OCI-LY1 (cell line): ENCODE data around the gene ANKMY1.

Experiments
- CTCF ChIP-seq: fragments of 200-600 bp; sonication (generic), shearing (Covaris generic); IDR thresholded peaks from 2 replicates; pipeline ENCODE4 v1.5.1; 2017; ENCODE audit warnings: mild to moderate bottlenecking, antibody characterized with exemption, low read length, moderate library complexity, mixed read lengths
- EZH2 ChIP-seq: fragments of 200-600 bp; sonication (generic), shearing (Covaris generic); IDR thresholded peaks from 2 replicates; pipeline ENCODE4 v1.8.0; 2017; ENCODE audit warnings: borderline replicate concordance, mixed run types, mild to moderate bottlenecking, antibody characterized with exemption, low read length, moderate library complexity, mixed read lengths

DNA sequence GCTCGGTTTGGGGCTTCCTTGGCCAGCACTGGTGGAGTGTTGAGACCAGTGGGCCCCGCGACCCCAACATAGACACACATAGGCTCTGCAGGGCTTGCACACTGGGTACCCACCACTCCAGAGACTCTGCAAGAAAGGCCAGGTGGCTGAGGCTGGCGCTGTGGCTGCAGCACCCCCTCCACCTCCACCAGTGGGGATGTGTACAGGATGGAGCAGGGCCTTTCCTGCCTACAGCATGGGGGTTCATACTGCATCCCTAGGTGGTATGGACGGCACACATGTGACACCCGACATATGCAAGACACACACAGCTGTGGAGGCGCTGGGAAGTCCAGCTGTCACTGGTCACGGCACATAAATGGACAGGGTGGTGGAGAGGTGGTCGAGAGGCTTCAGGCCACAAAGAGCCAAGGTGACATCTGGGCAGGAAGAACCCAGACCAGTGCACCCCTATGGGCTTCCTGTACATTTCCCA is 11.8 kb upstream of the ANKMY1 start:
- TF ChIP-seq CTCF = no peak
- no peak for TF ChIP-seq EZH2
